CD4-positive, alpha-beta T cell treated with Interleukin-1 beta for 1 hour (primary cell): Measurements from ENCODE around the gene AMPH.
"Not testable (repeated sequence)": the region's sequence is repeated elsewhere in the genome, so short reads cannot be mapped to it uniquely, and the experiment has no call there.

Experiments used
- DNase-seq, 2 donors: peaks; one replicate each; pipeline ENCODE4 v3.0.0-alpha.2; 2020 to 2022

Gene AMPH

DNA sequence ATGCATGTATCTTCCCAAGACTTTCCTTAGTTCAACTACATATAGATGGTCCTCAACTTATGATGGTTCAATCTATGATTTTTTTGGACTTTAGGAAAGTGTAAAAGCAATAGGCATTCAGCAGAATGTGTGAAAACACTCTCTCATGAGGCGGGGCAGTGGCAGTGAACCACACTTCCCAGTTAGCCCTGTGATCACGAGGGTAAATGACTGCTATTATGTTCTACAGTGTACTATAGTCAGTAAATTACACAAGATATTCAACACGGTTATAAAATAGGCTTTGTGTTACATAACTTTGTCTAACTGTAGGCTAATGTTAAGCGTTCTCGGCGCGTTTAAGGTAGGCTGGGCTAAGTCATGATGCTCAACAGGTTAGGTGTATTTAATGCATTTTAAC lies 169.3 kb downstream of the AMPH start:
- DNase-seq, result no peak

DNA sequence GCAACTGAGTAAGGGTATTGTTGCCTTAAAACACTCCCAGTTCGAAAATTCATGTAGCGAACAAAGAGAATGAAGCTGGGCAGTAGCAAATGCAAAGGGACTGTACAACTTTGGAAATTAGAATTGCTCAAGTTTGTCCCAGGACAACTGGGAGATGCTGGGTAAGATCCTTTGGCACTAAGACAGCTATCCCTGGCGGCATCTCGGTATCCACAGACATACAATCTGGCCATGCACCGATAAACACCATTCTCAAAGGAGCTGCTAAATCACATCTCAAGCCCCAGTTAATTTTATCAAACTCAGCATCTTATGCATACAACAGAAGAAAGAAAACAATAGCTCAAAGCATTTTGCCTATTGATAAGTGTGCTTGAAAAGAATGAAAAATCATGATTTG lies 177.3 kb downstream of the AMPH start:
- no peak for DNase-seq

DNA sequence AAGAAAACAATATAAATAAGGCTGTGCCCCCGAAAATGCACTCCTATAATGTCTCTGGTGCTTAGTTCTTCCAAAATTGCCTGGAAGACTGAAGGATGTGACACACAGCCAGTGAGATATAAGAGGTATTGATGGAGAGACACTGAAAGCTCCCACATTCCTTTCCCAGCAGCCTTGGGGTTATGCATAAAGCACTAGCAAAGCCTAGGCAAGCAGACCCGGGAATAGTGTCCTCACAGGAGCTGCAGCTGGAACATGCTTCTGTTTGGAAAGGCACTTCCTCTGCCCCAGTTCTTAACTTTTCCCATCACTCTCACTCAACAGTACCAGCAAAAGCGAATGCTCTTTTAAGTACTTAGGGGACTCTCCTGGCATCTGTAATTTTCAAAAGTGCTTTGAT lies 178.0 kb downstream of the AMPH start:
- DNase-seq, result no peak

DNA sequence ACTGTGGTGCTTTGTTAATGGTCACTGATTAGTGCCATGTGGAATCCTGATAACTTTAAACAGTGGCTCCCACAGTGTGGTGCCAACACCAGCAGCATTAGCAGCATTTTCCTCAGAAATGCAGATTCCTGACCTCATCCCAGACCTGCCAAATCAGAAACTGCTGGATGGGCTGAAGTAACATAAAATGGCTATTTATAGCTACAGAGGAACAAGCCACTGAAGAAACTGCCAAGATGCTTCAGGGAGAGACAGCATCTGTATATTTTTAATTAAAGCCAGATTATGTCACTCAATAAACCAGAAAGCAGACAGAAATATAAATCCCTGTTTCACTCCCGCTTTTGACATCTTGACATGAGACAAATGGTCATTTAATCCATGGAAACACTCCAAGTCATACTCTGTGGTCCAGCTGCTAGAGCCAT lies 178.5 kb downstream of the AMPH start:
- no peak for DNase-seq

DNA sequence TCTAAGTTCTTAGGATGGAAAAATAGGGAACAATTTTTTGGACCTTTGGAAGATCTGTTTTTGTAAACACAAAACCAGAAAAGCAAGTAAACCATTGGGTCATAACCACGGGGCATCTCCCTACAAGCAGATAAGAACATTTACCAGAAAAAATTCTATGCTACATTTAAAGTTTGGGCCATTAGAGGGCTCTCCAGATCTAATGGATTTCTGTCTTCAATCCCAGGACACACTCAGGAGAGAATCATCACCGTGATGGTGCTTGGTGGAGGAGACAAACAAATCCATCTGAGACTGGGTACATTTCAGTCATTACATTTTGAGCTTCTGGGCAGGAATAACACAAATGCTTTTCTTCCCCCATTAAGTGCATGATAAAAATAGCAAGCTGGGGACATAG lies 179.3 kb downstream of the AMPH start:
- DNase-seq, result no peak

DNA sequence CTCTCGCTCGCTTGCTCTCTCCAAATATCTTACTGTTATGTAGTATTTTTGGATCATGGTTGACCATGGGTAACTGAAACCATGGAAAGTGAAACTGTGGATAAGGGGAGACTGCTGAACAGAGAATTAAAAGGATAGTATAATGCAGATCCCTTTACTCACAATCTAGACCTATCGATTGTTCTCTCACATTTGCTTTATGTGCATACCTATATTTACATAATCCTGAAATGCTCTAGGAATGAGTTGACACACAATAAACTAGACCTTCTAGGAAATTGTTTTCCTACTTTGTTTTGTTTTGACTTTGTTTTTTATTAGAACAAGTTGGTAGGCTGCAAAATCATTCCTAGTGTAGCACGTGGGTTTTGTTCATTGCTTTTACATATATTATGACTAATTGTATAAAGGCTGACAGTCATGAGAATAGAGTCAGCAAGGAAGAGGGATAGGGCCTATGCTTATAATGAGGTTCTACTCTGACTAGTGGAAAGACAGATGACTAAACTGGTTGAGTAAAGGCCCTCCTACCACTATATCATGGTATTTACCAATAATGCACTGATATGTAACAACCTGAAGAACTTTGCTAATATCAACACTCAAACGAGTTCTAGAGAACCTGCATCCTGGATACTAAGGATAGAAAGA lies 182.5 kb downstream of the AMPH start:
- DNase-seq, result no peak

DNA sequence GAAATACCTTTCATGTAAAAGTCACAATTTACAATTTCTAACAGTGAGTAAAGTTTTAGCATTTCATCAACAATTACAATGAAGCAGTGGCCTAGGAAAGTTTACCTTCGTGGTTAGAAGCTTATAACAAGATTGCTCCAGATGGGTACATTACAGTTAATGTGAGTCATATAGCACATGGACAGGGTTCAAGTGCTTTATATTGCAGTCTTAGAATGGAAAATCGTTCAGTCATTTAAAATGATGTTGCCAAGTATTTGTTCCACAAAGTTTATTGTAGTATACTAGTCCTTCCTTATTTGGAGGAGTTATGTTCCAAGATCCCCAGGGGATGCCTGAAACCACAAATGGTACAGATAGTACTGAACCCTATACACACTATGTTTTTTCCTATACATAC lies 183.1 kb downstream of the AMPH start:
- DNase-seq, result no peak

DNA sequence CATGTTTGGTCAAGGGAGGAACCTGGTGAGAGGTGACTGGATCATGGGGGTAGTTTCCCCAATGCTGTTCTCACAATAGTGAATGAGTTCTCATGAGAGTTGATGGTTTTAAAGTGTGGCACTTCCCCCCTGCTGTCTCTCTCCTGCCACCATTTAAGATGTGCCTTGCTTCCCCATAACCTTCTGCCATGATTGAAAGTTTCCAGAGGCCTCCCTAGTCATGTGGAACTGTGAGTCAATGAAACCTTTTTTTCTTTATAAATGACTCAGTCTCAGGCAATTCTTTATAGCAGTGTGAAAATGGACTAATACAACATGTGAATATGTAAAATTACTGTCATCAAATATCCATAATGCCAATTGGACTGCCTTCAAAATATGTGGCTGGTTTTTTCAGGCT lies 192.2 kb downstream of the AMPH start:
- DNase-seq, result no peak

DNA sequence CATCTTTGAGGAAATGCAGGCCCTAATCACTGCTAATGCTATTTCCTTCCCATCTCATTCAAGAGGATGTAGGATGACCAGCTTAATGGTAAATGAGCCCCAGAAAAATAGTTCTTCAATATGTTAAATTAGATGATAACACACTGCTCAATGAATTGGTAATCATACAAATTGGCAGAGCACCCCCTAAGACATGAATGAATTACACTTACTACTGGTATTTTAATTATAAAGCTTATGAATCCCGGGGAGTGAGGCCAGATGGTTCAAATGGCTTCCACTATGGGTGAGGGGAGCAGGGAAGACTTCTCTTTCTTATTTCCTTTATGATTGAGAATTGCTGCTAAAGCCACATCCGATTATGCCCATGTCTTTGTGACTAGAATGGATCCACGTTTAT lies 198.5 kb downstream of the AMPH start:
- no peak for DNase-seq

DNA sequence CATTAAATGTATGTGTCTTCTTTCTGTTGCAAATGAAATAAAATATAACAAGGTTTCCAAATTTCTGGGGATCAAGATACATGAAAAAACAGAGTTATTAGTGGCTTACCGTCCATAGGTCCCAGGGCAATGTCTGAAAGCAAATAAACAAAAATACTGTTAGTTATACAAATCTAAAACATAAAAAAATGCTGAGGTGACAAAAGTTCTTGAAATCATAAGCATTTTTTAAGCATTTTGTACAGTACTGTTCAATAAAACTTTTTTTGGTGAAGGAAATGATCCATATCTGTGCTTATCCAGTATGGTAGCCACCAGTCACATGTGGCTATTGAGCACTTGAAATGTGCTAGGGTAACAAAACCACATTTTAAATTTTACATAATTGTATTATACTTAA lies 199.1 kb downstream of the AMPH start:
- DNase-seq, result no peak

DNA sequence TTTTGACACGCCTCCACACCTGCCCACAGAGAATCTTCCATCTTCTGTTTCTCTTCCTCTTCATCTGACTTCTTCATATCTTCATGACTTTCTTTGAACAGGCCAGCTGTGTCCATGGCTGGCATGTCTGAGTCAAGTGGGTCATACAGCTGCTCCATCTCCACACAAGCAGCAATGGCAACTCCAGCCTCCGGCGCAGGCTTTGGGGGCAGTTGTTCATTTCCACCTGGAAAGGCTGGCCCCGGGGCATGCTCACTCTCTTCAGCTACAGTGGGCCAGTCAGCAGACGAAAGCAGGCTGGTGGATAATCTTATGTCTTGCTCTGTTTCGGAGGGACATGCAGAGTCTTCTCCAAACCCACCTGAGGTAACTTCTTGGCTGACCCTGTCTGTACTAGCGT lies 202.1 kb downstream of the AMPH start:
- DNase-seq, result no peak

DNA sequence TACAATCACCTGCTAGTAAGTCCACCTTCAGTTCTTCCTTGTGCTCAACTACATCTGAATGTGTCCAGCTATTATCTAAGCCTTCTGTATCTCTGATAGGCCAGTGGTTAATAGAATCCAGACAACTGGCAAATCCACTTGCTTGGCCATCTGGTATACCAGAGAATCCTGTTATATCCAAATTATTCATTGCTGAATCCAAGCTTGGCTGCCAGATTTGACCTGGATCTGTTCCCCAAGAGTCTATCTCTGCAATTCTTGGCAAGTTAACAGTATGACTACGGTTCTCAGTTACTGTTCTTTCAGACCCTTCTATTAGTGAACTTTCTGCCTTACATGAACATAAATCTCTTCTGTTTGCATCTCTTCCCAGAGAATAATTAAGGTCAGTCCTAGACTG lies 203.1 kb downstream of the AMPH start:
- no peak for DNase-seq

DNA sequence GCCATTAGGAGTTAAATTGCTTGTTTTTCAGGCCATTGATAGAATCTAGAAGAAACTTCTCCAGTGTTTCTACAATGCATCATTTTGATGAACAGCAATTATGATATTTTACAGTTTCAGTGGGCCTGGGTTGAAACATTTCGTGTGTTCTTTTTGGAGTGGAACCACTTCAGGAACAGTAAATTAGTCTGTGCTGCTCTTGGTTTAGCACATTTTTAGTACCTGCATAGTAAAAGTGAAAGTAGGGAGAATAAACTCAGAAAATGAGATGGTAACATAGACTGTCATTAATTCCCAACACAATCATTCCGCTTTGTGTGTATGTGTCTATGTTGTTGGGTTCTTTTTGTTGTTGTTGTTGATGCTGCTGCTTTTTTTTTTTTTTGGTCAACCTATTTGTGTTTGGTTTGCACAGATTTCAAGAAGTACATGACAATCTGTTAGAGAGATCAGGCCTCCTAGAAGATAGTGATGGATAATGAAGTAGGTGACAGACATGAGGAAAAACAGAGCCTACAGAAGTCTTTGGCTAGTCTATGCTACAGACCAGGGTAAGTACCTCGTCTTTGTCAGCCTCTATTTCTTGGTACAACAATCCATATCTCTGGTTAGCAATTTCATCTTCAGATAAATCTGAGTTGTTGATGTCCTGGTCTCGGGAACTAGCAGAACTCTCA lies 203.8 kb downstream of the AMPH start:
- no peak for DNase-seq

DNA sequence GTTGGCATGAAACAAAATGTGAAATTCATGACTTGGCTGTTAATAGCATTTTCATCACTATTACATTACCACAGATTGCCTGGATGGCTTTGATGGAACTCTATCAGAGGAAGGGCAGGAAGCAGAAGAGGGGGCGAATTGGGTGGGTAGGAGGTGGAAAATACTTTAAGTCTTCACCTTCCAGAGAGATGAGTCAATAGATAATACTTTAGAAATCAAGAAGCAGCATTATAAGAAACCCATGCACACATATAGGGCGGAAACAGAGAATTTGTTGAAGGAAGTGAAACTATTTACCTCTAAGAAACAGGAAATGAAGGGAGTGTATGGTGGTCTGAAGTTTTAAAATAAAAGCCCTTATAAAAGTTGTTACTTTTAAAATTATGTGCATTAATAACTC lies 205.7 kb downstream of the AMPH start:
- DNase-seq, result no peak

DNA sequence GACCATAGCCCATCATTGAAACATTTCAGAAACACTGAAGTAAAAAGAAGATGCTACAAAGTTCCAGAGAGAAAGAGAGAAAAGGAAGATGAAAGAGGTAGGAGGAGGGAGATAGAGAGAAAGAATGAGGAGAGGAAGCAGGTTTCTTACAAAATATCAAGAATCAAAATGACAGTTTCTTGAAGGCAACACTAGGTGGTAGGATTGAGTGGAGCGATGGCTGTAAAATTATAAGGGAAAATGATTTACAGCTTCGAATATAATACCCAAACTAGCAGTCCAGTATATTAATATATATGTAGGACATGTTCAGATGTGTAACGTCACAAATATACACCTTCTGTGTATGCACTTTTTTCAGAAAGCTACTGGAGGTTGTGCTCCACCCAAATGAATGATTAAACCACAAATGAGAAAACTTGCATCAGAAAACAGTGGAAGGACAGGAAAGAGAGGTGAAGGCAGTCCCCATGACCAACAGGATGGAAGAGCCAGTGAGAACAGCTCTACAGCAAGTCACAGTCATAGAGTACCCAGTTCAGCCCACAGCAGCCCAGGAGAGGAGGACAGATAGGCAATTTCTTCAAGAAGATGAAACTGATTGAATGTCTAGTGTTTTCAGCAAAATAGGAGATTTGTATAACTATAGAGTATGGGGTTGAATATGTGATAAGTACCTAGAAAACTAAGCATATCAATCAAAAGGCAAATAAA lies 206.3 kb downstream of the AMPH start:
- DNase-seq, result no peak

DNA sequence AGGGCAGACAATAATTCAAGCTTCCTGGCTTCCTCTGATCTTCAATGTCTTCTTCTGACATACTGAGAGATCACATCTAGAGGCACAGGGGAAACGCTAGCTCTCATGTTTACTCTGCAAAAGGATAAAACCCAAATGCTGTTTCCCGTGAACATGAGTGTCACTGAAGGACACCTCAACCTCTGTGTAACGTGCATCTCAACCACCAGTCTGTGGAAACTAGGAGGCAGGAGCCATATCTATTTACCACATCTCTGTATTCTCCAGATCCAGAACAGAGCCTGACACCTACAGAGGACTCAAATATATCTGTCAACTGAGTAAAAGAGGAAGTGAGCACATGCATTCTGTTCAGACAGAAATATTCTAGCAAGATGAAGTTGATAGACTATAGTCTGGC lies 217.4 kb downstream of the AMPH start:
- no peak for DNase-seq

DNA sequence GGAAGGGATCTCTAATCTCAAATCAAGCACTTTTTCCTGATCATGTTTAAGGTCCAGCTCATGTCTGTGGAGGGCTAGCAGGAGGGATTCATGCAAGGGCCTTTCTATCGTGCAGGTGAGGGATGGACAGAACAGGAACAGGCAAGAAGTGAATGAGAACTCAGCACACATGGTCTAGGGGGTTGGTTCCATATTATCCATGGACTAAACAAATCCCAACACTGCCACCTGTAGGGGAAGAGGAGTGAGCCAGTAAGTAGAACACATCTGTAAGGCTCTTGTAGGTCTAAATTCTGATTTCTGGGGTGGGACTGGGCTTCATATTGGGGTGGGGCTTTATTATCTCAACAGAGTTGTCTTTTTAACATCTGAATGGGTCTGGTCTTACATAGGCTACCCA lies 219.8 kb downstream of the AMPH start:
- no peak for DNase-seq

DNA sequence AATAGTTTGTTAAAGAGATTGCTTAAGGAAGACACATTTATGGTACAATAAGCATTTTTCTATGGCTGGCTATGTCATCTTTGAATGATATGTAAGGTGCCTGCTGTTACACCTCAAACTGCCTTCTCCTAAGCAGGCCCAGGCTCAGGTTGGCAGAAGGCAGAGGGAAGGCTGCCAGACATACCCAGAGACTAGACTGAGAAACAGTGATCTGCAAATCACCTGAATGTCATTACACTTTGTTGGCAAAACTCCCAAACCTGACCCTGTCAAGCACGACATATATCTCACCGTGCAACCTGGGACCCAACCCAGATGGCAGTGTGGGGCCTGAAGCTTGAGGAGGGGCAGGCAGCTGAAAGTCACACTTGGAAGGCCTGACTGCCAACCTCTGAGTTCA lies 221.1 kb downstream of the AMPH start:
- no peak for DNase-seq

DNA sequence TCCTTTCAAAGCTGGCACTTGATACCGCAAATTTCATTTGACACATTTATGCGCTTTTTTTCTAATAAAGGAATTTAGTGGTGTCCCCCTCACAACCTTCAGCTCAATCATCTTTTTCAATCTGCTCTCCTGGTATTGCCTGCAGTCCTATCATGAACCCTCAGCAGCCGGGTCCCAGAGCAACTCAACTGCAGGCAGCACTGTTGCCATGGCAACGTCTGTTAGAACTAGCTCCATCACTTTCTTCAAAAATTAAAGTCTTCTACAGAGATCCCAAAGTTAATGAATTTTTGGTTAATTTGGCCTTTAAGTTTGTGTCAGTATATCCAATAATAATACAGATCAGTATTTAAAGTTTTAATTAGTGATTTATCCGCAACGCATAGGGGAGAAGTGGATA lies 221.6 kb downstream of the AMPH start:
- DNase-seq, result no peak

DNA sequence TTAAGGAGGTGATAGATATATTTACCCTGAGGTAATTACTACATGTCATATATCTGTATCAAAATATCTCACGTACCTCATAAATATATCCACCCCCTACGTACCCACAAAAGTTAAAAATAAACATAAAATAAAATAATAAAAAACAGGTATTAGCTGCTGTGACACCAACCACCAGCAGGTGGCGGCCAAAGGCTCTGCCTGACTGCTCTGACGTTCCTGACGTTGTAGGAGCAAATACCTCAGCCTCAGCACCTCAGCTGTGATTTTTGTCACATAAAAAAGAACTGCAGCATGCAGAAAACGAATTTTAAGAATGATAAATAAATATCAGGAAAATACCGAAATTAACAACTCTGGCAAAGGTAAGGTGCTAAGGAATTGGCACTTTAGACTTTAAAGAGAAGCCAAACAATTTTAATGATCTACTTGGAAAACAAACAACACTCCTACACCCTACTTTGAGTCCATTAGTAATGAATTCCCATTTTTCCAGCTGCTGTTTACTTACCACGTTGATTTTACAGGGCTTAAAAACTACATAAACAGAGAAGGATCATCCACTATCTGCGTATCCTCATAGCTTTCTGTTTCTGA lies 232.3 kb downstream of the AMPH start:
- DNase-seq, result peak; percentile 51 to 52

DNA sequence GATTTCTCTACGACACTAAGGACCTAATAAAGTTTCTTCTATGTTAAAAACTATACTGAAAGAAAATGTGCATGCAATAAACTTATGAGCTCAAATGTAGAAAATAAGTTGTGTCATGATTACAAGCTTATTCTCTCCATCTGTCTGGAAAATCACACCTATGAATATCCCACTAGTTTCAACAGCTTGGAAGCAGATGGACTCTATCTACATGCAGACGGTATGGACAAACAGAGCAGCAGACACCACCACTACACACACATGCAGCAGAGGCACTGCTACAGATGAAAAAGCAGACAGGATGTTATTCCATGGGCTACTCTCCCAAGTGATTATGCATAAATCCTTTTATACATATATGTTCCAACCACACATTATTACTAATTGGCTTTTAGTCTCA lies 234.3 kb downstream of the AMPH start:
- no peak for DNase-seq

DNA sequence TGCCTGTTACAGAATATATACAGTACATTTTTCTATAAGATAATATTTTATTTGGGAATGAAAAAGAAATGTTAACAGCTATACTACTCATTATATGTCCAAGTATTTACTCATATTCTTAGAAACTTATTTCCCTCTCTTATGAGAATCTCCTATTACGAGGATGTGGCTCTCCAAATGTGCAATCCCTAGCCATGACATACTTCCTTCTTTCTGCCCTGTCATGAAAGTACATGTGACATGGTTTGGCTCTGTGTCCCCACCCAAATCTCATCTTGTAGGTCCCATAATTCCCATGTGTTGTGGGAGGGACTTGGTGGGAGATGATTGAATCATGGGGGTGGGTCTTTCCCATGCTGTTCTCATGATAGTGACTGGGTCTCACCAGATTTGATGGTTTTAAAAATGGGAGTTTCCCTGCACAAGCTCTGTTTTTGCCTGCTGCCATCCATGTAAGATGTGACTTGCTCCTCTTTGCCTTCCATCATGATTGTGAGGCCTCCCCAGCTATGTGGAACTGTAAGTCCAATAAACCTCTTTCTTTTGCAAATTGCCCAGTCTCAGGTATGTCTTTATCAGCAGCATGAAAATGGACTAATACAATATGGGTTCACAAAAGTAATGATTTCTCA lies 235.1 kb downstream of the AMPH start:
- DNase-seq, result not testable (repeated sequence)

DNA sequence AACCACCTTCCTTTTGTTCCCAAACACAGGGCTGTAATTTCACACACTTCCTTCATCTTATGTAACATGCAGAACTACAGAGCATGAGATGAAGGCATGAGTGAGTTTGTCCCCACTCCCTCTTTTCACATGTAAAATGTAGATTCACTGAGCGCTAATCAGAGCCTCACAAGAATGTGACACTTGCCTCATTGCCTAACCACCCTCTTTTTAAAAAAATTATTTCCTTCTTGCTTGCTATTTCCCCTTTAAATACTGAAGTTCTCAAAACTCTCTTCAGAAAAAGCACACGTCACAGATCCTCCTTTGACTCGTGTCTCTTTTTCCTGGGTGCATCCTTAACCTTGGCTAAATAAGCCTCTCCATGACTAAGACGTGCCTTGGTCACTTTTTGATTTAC lies 236.5 kb downstream of the AMPH start:
- no peak for DNase-seq

DNA sequence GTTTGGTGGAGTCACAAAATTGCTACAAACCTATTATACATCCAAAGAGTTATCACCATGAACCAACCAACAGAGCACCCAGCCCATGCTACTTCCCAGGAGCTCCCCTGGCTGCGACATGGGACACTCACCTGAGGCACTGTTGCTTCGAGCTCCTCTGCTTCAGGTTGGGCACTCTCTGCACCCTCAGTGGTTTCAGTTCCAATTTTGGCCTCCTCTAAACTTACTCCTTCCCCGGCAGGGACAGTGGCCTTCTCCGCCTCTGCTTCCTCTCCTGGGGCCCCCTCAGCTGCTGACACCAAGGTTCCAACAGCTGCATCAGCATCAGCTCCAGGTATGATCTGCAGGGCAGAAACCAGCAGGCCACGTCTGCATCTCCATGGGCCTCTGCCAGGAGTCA lies 237.3 kb downstream of the AMPH start:
- no peak for DNase-seq
